Measurements from ENCODE around the gene ZNF322.

ZNF322 gene

GRCh38 chr6:26613689-26614683 lies 45.6 kb downstream of the ZNF322 start:
- TF ChIP-seq CTCF (conservative IDR thresholded peaks at IDR 0.05; ENCODE audit: low read length) (no peak), EZH2phosphoT487 (IDR thresholded peaks at IDR 0.05; ENCODE audit: borderline replicate concordance) (no peak)
- Histone ChIP-seq H4K20me1 (ENCODE audit: insufficient read depth, low read length, poor library complexity, severe bottlenecking) (no peaks in the 10 kb centered on the region), H3K4me1 (ENCODE audit: insufficient read depth, low read length, poor library complexity, severe bottlenecking) (no peaks in the 10 kb centered on the region), H3F3A (ENCODE audit: low read depth) (no peaks in the 10 kb centered on the region), H3K79me2 (ENCODE audit: insufficient read depth, low read length) (no peaks in the 10 kb centered on the region), H3K4me2 (ENCODE audit: low read depth, low read length, poor library complexity, severe bottlenecking) (no peak overlapping the region), H3K4me3 (ENCODE audit: low read length, poor library complexity, severe bottlenecking) (no peak overlapping the region), H3K9ac (ENCODE audit: low read depth, low read length, poor library complexity, severe bottlenecking) (no peak overlapping the region), H3K9me2 (replicated peaks; ENCODE audit: low read depth, low read length) (no peaks in the 10 kb centered on the region), H2AFZ (ENCODE audit: low read length) (no peak overlapping the region), H3K27me3 (ENCODE audit: insufficient read depth, low read length, poor library complexity, severe bottlenecking) (no peaks in the 10 kb centered on the region), H3K36me3 (ENCODE audit: insufficient read depth, low read length) (no peaks in the 10 kb centered on the region), H3K9me3 (ENCODE audit: insufficient read depth, low read depth, low read length) (no peaks in the 10 kb centered on the region)

GRCh38 chr6:26613201-26613600 lies 46.3 kb downstream of the ZNF322 start:
- H3K9me2 ChIP-seq (replicated peaks; ENCODE audit: low read depth, low read length) = no peaks in the 10 kb centered on the region
- H3K4me3 ChIP-seq (ENCODE audit: low read length, poor library complexity, severe bottlenecking) = no peak overlapping the region

GRCh38 chr6:26611599-26611998 lies 47.9 kb downstream of the ZNF322 start:
- TF ChIP-seq EZH2phosphoT487 (IDR thresholded peaks at IDR 0.05; ENCODE audit: borderline replicate concordance) (no peak), CTCF (conservative IDR thresholded peaks at IDR 0.05; ENCODE audit: low read length) (no peak)
- Histone ChIP-seq H3K4me3 (ENCODE audit: low read length, poor library complexity, severe bottlenecking) (no peak overlapping the region), H3F3A (ENCODE audit: low read depth) (no peaks in the 10 kb centered on the region), H4K20me1 (ENCODE audit: insufficient read depth, low read length, poor library complexity, severe bottlenecking) (no peaks in the 10 kb centered on the region), H2AFZ (ENCODE audit: low read length) (no peak overlapping the region), H3K27me3 (ENCODE audit: insufficient read depth, low read length, poor library complexity, severe bottlenecking) (no peaks in the 10 kb centered on the region), H3K9me2 (replicated peaks; ENCODE audit: low read depth, low read length) (no peaks in the 10 kb centered on the region), H3K4me2 (ENCODE audit: low read depth, low read length, poor library complexity, severe bottlenecking) (no peak overlapping the region), H3K79me2 (ENCODE audit: insufficient read depth, low read length) (no peaks in the 10 kb centered on the region), H3K9me3 (ENCODE audit: insufficient read depth, low read depth, low read length) (no peaks in the 10 kb centered on the region), H3K9ac (ENCODE audit: low read depth, low read length, poor library complexity, severe bottlenecking) (no peak overlapping the region), H3K36me3 (ENCODE audit: insufficient read depth, low read length) (no peaks in the 10 kb centered on the region), H3K4me1 (ENCODE audit: insufficient read depth, low read length, poor library complexity, severe bottlenecking) (peaks cover 3% of the 10 kb centered on the region)

More at GRCh38 chr6:26613201-26613600, 46.3 kb downstream of the ZNF322 start:
- H3K9me3 ChIP-seq (ENCODE audit: insufficient read depth, low read depth, low read length) = no peaks in the 10 kb centered on the region
- H3K4me2 ChIP-seq (ENCODE audit: low read depth, low read length, poor library complexity, severe bottlenecking) = no peak overlapping the region
- TF ChIP-seq EZH2phosphoT487 (IDR thresholded peaks at IDR 0.05; ENCODE audit: borderline replicate concordance) (no peak), CTCF (conservative IDR thresholded peaks at IDR 0.05; ENCODE audit: low read length) (no peak)
- H3K9ac ChIP-seq (ENCODE audit: low read depth, low read length, poor library complexity, severe bottlenecking) = no peak overlapping the region
- no peaks in the 10 kb centered on the region for H3K79me2 ChIP-seq (ENCODE audit: insufficient read depth, low read length)
- no peaks in the 10 kb centered on the region for H3K27me3 ChIP-seq (ENCODE audit: insufficient read depth, low read length, poor library complexity, severe bottlenecking)
- no peaks in the 10 kb centered on the region for H4K20me1 ChIP-seq (ENCODE audit: insufficient read depth, low read length, poor library complexity, severe bottlenecking)
- H3K36me3 ChIP-seq (ENCODE audit: insufficient read depth, low read length) = no peaks in the 10 kb centered on the region
- no peaks in the 10 kb centered on the region for H3K4me1 ChIP-seq (ENCODE audit: insufficient read depth, low read length, poor library complexity, severe bottlenecking)
- no peak overlapping the region for H2AFZ ChIP-seq (ENCODE audit: low read length)
- no peaks in the 10 kb centered on the region for H3F3A ChIP-seq (ENCODE audit: low read depth)
